Hippocampal formation (tissue), 2 donors: ENCODE results near the gene VPREB3.

Experiments used
- DNase-seq, 2 donors: peaks; one replicate each; lab custom pipeline; 2025; lab: John Stamatoyannopoulos, UW

The VPREB3 gene

DNA sequence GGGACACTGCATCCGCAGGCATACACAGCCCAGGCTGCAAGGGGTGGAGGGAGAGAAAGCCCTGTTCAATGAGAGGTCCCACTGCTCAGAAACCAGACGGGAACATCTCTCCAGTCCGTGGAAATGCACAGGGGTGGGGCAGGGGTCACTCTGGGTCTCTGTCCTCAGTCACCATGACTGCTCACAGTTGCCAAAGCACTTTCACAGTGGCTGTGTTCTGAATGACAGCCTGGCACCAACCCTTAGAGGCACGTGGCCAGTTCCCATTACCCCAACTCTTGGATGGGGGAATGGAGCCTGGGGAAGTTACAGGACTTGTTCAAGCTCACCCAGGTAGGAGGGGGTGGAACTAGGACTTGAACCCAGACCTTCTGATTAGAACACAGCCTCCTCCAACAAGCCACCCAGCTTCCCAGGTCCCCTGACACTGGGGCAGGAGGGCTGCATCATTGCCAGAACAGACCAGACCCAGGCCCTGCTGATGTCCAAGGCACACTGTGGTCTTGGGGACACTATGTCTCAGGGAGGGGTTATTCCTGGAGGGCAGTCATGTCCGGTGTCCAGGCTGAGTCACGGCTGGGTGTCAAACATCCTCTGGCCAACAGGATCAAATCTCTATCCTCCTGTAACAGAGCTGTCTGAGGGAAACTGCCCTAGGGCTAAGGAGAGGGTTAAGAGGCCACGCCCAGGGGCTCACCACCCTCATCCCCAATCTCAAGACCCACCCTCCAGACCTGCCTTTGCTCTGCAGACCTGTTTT, 11.5 kb downstream of the VPREB3 start:
- no peak for DNase-seq

GRCh38 chr22:23737696-23738095, 16.5 kb downstream of the VPREB3 start:
- no peak for DNase-seq

DNA sequence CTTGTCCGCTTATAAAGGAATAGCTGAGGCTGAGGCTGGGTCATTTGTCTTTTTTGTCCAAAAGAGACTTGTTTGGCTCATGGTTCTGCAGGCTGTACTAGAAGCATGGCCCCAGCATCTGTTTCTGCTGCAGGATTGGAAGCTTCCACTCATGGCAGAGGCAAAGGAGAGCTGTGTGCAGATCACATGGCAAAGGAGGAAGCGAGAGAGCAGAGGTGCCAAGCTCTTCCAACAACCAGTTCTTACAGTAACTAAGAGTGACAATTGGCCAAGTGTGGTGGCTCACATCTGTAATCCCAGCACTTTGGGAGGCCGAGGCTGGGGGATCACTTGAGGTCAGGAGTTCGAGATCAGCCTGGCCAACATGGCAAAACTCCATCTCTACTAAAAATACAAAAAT, 26.1 kb downstream of the VPREB3 start:
- peak in 1 of 2 donors; percentile 9 for DNase-seq

GRCh38 chr22:23722724-23723123, 31.5 kb downstream of the VPREB3 start:
- no peak for DNase-seq

DNA sequence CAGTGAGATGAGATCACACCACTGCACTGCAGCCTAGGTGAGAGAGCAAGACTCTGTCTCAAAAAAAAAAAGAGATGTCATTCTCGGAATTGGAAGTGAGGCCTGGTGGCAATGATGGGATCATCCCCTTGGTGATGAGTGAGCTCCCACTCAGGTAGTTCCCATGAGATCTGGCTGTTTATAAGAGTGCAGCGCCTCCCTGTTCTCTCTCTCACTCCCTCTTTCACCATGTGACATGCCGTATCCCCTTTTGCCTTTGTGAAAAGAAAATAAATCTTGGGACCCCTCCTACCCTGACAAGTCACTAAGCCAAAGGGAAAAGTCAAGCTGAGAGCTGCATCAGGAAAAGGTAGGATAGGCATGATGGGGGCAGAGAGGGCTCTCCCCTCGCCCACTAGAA, 32.1 kb downstream of the VPREB3 start:
- no peak for DNase-seq

DNA sequence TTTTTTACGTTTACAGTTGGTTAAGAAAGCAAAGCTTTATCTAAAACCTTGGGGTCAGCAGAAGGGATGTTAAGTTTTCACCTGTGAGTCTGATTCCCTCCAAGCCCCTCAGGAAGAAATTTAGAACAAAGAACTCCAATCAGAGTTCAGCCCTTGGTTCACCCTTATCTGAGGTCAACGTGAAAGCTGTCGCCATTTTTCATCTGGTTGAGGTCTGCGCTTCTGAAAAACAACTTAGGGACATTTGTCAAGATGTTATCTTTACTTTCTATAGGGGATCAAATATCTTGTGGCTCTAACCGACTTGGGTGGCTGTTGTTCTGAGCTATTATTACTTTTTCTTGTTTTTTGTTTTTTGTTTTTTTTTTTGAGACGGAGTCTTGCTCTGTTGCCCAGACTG, 33.4 kb downstream of the VPREB3 start:
- no peak for DNase-seq

GRCh38 chr22:23718371-23719165, 35.7 kb downstream of the VPREB3 start:
- DNase-seq = no peak

- DNase-seq = peak; percentile 79 to 84
Measured at GRCh38 chr22:23716811-23717801, 37.1 kb downstream of the VPREB3 start.

DNA sequence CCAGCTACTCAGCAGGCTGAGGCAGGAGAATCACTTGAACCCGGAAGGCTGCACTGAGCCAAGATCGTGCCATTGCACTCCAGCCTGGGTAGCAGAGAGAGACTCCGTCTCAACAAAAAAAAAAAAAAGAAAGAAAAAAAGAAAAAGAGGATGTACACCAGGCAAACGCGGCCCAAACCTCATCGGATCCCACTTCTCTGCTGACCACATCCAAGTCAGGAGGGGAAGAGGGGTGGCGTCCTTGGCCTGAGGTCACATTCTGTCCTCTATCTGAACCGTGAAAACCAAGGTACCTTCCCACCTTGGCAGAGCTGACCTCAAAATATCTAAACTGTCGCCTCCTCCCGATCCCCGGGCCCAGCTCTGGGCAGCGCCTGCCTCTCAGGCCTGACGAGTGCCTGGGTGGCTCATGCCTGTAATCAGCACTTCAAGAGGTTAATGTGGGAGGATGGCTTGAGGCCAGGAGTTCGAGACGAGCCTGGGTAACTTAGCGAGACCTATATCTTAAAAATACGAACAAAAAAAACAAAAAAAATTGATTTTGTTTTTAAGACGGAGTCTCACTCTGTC, 38.3 kb downstream of the VPREB3 start:
- DNase-seq = no peak

DNA sequence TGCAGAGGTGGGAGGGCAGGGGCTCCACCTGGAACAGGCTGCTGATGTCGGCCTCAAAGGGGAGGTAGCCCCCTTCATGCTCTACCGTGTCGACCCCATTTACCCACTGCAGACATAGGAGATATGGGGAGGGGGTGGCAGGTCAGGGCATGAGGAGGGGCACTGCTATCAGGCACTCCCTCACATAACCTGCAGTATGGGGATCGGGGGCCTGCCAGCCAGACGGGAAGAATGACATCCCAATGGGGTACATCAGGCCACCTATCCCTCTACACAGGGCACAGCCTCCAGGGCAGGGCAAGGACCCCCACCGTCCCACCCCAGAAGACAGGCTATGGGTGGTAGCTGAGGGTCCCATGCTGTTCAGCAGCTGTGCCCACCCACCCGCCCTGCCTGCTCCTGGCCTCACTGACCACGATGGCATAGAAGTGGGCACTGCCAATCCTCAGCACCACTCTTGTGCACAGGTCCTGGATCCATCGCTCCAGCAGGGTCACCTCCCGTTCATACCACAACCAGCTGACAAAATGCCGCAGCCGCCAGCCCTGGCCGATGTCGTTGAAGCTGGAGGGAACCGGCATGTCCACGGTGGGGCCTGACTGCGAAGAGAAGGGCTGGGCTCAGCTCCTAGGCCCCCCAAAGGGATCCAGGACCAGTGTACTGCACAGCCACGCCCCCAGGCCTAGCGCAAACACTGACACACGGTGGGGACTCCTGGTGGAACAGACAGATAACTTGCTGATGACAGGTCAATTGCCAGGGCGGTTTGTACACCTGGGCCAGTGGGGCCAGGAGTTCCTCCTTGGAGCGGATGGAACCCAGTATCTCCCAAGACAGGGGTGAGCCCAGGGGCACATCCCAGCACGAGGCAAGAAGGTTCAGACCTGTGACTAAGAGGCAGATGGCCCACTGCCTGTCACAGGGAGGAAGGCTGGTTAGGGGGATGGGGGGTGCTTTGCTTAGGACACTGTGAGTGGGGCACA, 39.3 kb downstream of the VPREB3 start:
- DNase-seq = no peak

GRCh38 chr22:23713696-23714595, 40.3 kb downstream of the VPREB3 start:
- DNase-seq = no peak

DNA sequence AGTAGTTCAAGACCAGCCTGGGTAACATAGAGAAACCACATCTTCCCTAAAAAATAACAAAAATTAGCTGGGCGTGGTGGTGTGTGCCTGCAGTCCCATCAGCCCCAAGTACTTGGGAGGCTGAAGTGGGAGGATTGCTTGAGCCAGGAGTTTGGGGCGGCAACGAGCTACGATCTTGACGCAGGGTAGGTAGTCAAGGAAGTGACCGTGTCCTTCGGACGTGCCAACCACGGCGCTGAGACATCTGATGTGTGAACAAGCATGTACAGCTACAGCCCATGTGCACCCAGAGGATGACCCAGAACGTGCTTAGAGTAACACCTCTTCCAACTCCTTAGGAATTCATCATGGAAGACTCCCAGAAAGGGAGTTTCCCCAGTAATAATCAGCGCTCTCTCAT, 42.0 kb downstream of the VPREB3 start:
- DNase-seq = no peak

DNA sequence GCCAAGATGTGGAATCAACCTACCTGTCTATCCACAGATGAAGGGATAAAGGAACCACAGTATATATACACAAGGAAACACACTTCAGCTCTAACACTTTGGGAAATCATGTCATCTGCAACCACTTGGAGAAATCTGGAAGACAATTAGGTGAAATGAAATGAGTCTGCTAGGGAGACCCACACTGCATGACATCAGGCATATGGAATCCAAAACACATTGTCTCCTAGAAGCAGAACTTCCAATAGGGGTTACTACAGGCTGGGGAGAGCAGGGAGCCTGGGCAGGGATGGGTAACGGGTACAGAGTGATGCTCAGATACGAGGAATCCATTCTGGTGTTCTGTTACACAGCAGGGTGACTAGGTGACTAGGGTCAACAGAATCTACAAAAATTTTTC, 45.1 kb downstream of the VPREB3 start:
- no peak for DNase-seq

GRCh38 chr22:23708270-23708669, 46.0 kb downstream of the VPREB3 start:
- DNase-seq = no peak

DNA sequence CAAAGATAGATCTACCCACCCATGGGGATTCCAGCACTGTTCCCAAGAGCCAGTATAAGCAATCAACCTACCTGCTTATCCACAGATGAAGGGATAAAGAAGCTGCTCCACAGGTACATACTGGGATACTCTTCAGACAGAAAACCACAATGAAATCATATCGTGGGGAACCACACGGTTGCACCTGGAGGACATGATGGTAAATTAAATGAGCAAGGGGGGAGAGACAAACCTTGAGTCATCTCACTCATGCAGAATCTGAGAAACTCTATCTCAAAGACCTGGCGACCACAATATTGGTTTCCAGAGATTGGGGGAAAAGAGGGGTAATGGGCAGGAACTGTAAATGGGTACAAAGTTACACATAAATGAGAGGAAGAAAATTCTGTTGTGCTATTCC, 48.9 kb downstream of the VPREB3 start:
- no peak for DNase-seq

- no peak for DNase-seq
Measured at GRCh38 chr22:23704829-23705228, 49.4 kb downstream of the VPREB3 start.

- DNase-seq = no peak
Measured at GRCh38 chr22:23704062-23704461, 50.2 kb downstream of the VPREB3 start.
